Activated B cell treated with CpG ODN at 0.5 μM for 24 hours (primary cell): ENCODE results near the gene CDC14B. TPM values are rescaled to one million over a fixed set of nuclear protein-coding genes. Genes with fewer than 3 reads are reported as not detected.

Experiments
- ATAC-seq: fragments of 200-7000 bp; cut with Tn5 transposase; one replicate; pipeline ENCODE4 v1.10.0; 2021; ENCODE audit warnings: low read depth, mild to moderate bottlenecking, moderate library complexity
- CTCF ChIA-PET: fragments of 350-600 bp; sonication (Branson Sonifier 250); formaldehyde crosslinking; loops from one replicate; lab custom pipeline; 2021; ENCODE audit warnings: antibody characterized with exemption; lab: Charles Lee
- POLR2A ChIA-PET: fragments of 350-600 bp; sonication (Branson Sonifier 250); formaldehyde crosslinking; loops from one replicate; lab custom pipeline; 2021; ENCODE audit warnings: antibody characterized with exemption; lab: Charles Lee
- DNase-seq: peaks from one replicate; pipeline ENCODE4 v3.0.0; 2022
- H3K27ac Mint-ChIP-seq: one replicate; pipeline ENCODE4 v1.8.0; 2020; ENCODE audit warnings: mixed read lengths
- H3K27me3 Mint-ChIP-seq: one replicate; pipeline ENCODE4 v1.8.0; 2021; ENCODE audit warnings: mixed read lengths
- H3K36me3 Mint-ChIP-seq: one replicate; pipeline ENCODE4 v1.8.0; 2021; ENCODE audit warnings: low read depth, mixed read lengths
- H3K4me1 Mint-ChIP-seq: one replicate; pipeline ENCODE4 v1.8.0; 2021; ENCODE audit warnings: mixed read lengths
- H3K4me3 Mint-ChIP-seq: one replicate; pipeline ENCODE4 v1.8.0; 2020; ENCODE audit warnings: mild to moderate bottlenecking, mixed read lengths
- H3K9me3 Mint-ChIP-seq: one replicate; pipeline ENCODE4 v1.8.0; 2020; ENCODE audit warnings: mixed read lengths
- CTCF ChIP-seq: fragments of 200-600 bp; IDR thresholded peaks from one replicate; pipeline ENCODE4 v1.8.0; 2022; ENCODE audit warnings: antibody characterized with exemption, mild to moderate bottlenecking
- intact Hi-C: fragments of 100-400 bp; cut with micrococcal nuclease; formaldehyde crosslinking; loops from one replicate; pipeline ENCODE4 v1.15.1; 2024
- total RNA-seq: library from RNA; stranded (reverse); gene quantifications from 2 replicates; pipeline ENCODE4 v1.2.3, GENCODE V29; 2022

The CDC14B gene
- total RNA-seq, 1 donor from 2014 or later: 2.5 TPM

GRCh38 chr9:96462541-96462940 lies 157.1 kb downstream of the CDC14B start:
- no peaks in the 10 kb centered on the region for H3K4me1 Mint-ChIP-seq
- intact Hi-C loops: no loop called here
- no peak for DNase-seq
- H3K27ac Mint-ChIP-seq: no peak overlapping the region
- TF ChIP-seq CTCF: no peak
- POLR2A ChIA-PET: no interaction called here
- CTCF ChIA-PET: no interaction called here
- no peaks in the 10 kb centered on the region for H3K9me3 Mint-ChIP-seq
- no peak for ATAC-seq
- H3K27me3 Mint-ChIP-seq: no peaks in the 10 kb centered on the region
- H3K4me3 Mint-ChIP-seq: no peak overlapping the region
- H3K36me3 Mint-ChIP-seq: peaks cover 33% of the 10 kb centered on the region

DNA sequence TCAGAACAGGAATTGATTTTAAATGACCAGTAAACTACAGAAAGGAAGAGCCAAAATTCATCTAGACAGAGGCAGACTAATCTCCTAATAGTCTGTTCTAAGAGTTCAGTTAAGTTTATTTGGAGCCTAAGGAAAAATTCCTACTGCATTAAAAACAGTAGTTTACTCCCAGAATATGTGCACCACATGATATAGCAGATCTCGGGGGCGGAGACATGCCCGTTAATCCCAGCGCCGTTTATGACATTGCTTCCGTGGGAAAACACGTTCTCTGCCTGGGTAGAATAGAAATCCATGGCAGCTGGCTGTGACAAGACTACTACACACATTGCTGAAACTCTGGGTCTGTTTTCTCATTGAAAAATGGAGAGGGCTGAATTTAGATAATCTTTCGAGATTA lies 158.3 kb downstream of the CDC14B start:
- H3K27me3 Mint-ChIP-seq: no peaks in the 10 kb centered on the region
- ATAC-seq: no peak
- DNase-seq: no peak
- ChIA-PET CTCF (interaction anchor here (1.3 kb wide), 1 partner anchor 11 kb away, joined by 3 read pairs; the partner anchor contains the start of gene HABP4), POLR2A (interaction anchor here (0.7 kb wide), 1 partner anchor 11 kb away, joined by 5 read pairs; no protein-coding TSS in a partner anchor)
- H3K4me1 Mint-ChIP-seq: no peaks in the 10 kb centered on the region
- H3K36me3 Mint-ChIP-seq: peaks cover 29% of the 10 kb centered on the region
- no peaks in the 10 kb centered on the region for H3K9me3 Mint-ChIP-seq
- intact Hi-C loops: no loop called here
- H3K27ac Mint-ChIP-seq: no peak overlapping the region
- TF ChIP-seq CTCF: no peak
- no peak overlapping the region for H3K4me3 Mint-ChIP-seq

DNA sequence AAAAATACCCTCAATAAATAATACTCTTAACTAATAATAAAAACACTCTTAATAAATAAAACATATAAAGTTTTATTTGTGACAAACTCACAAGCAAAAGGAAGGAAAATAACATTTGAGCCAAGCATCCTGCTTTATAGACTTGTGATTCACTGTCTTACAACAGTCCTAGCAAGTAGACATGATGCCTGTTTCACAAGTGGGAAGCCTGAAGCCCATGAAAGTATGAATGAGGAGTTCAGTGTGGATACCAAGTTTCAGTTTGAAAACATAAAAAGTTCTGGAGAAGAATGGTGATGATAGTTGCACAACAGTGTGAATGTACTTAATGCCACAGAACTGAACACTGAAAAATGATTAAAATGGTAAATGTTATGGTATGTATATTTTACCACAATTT lies 158.8 kb downstream of the CDC14B start:
- Mint-ChIP-seq H3K4me1 (no peaks in the 10 kb centered on the region), H3K27ac (no peak overlapping the region), H3K27me3 (no peaks in the 10 kb centered on the region), H3K36me3 (peaks cover 27% of the 10 kb centered on the region), H3K4me3 (no peak overlapping the region), H3K9me3 (no peaks in the 10 kb centered on the region)
- DNase-seq (no peak), ATAC-seq (no peak)
- POLR2A ChIA-PET: no interaction called here
- no peak for TF ChIP-seq CTCF
- CTCF ChIA-PET: interaction anchor here (1.3 kb wide), 1 partner anchor 11 kb away, joined by 3 read pairs; the partner anchor contains the start of gene HABP4
- intact Hi-C loops: no loop called here

- Mint-ChIP-seq H3K4me3 (no peak overlapping the region), H3K27ac (no peak overlapping the region), H3K9me3 (no peaks in the 10 kb centered on the region), H3K4me1 (no peaks in the 10 kb centered on the region), H3K36me3 (peaks cover 22% of the 10 kb centered on the region), H3K27me3 (no peaks in the 10 kb centered on the region)
- no peak for DNase-seq
- ChIA-PET CTCF (interaction anchor here (1.3 kb wide), 1 partner anchor 11 kb away, joined by 3 read pairs; the partner anchor contains the start of gene HABP4), POLR2A (no interaction called here)
- no peak for ATAC-seq
- no peak for TF ChIP-seq CTCF
- intact Hi-C loops: no loop called here
Observed at GRCh38 chr9:96460470-96460869, 159.2 kb downstream of the CDC14B start.

DNA sequence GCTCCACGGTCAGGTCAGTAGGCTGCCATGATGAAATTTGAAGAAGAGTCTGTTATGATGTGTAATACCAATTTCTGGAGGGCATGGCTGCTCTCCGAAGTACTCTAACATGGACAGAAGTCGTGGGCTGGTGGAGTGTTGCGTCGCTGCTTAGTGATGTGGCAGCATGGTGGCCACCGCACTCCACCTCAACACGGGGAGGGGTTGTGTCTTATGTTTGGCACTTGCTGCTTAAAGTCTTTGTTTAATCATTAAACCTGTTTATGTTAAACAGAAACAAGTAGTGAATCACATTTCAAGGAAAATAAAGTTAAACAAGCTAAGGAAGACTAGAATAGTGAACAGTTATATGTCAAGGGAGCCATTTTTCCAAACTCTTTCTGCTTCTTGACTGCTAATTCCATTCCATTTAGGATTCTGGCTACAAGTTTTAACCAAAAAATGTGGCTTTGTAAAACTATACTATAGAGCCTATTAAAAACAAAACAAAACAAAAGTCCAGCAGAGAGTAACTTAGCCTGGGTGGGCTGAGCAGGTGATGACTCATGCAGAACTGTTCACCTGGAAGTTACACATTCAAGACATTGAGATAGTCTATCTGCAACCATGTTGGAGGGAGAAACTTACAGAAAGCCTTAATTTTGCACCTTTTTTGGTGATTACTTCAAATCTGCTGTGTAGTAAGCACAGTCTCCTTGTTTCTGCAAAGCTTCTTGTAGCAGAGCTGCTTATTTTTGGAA lies 160.2 kb downstream of the CDC14B start:
- Mint-ChIP-seq H3K4me3 (no peak overlapping the region), H3K4me1 (no peaks in the 10 kb centered on the region), H3K27ac (no peak overlapping the region), H3K27me3 (no peaks in the 10 kb centered on the region), H3K36me3 (peaks cover 17% of the 10 kb centered on the region), H3K9me3 (no peaks in the 10 kb centered on the region)
- no peak for TF ChIP-seq CTCF
- ChIA-PET CTCF (no interaction called here), POLR2A (no interaction called here)
- intact Hi-C loops: loop anchor here (10.0 kb wide), 1 partner anchor 395 kb away; the partner anchor contains the start of gene ZNF782
- ATAC-seq (no peak), DNase-seq (no peak)
